HG03457 (cell line): ENCODE data around the gene MSH2.

Source experiments
- ATAC-seq: cut with Tn5 transposase; IDR thresholded peaks from one replicate; pipeline ENCODE4 v1.9.1; 2021; ENCODE audit warnings: moderate number of reproducible peaks; ENCODE audit not compliant: unreplicated experiment

The MSH2 gene

DNA sequence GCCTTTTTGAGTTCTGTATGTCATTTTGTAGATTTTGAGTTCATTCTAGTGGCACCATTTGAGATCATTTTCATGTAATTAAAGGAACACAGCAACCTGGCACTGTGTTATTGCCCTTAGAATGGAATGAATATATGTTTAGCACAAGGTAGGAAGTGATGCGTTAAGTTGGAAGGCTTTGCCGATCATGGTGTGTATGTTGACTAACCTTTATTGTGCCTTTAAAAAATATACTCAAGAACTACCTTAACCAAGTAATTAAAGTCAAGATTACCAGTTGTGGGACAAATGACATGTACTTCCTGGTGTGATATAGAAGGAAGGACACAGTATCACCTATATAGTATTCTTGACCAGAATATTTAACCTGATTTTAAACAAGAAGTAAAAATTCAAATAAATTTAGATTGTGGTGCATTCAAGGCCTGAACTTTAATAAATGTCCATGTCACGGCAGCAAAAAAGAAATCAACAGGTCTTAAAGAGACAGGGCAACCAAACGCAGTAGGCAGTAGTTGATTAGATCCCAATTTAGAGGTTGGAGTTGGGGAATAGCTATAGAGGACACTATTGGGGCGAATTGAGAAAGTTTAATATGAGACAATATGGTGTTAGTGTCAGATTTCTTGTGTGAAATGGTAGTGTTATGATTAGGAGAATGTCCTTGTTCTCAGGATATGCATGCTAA, 68.6 kb downstream of the MSH2 start:
- no peak for ATAC-seq

DNA sequence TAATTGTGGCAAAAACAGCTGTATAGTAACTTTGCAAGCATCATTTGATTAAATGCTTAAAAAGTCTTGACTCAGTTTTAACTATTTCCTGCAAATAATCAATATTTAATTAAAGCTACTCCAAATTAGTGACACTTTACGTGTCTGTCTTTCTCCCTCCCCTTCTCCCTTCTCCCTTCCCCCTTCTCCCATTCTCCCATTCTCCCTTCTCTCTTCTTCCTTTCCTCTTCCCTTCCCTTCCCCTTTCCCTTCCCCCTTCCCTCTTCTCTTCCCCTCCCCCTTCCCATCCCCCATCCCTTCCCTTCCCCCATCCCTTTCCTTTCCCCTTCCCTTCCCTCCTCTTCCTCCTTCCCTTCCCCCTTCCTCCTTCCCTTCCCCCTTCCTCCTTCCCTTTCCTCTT, 76.9 kb downstream of the MSH2 start:
- no peak for ATAC-seq

DNA sequence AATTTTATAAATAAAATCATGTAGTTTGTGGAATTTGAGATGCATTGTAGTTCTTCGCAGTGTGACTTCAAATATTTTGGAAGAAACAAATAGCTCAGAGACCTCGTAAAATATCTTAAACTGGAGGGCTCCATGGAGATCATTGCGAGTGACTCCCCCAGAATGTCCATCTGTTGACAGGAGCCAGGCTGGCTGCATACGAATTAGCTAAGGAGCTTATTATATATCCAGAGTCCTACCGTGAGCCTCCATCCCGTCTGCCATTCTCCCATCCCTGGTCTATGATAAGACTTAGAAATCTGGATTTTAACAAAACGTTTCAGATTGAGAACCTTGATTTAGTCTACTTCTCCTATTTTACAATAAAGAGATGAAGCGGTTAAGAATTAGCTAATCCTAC, 80.2 kb downstream of the MSH2 start:
- ATAC-seq = no peak

DNA sequence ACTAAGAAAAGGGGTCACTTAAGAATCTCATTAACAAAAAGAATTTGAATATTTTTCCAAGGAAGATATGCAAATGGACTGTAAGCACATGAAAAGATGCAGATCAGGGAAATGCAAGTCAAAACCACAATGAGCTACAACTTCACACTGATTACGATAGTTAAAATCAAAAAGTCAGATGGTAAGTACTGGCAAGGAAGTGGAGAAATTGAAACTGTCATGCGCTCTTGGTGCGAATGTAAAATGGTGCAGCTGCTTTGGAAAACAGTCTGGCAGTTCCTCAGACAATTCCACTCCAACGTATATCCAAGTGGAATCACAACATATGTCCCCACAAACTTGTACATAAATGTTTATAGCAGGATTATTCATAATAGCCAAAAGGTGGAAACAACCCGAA, 81.4 kb downstream of the MSH2 start:
- no peak for ATAC-seq

DNA sequence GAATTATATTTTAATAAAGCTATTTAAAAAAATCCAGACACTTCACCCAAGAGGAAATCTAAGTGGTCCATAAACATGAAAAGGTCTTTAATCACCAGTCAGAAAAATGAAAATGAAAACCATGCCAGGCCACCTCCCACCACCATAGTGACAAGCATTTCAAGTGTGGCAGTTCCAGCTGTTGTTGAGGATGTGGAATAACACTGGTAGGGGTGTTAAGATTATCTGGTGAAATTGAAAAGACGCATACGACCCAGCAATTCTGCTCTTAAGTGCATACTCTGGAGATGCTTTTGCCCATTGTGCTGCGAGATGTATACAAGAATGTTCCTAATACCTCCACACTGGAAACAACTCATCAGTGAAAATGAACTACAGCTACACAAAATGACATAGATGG, 82.2 kb downstream of the MSH2 start:
- no peak for ATAC-seq

DNA sequence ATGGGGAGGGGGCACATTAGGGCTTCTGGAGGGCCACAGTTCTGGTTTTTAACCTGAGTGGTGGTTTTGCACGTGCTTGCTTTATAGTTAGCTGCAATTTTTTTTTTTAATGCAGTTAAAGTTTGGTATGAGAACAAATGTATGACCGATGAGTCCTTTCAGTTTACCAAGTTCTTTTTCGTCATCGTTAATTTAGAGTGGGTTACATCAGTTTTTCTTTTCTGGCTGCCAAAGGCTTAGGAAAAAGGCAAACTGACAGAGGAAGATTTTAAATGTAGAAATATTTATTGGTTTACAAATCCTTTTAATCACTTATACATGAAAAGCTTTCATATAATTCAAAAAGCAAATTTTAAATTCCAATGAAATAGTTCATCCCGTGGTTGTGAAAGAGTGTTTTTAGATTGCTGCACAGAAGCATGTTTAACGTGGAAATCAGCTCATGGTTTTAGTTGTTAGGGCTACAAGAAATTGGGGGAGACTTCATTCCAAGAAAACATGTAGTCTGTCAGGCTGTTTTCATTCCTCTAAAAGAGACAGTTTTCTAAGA, 82.9 kb downstream of the MSH2 start:
- ATAC-seq = no peak

DNA sequence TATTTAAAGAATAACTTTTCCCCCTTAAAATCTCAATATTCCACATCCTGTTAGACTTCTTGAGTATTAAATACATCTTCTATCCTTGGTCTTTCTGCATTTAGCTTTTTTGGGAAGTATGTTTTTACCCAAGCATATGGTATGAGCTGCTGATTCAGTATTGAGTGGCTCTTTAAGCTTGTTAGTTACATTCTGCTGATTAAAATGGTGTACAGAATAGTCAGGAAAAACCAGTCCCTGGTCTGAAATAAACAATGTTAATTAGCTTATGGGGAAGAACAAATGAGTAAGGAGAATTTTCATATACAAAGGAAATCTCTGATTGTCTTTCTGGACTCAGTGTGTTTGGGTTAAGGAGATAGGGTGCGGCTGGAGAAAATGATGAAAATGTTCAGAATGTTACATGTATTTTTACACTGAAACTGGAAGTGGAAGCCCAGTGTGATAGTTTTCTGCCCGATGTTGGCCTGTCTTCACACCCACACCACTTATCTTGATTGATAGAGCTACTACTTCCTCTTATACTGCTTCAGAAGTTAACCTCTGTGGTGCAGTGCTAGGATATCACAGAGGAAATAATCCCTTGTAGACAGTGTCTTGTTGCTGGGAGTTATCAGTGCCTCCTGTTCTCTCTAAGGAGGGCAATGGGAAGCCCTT, 84.0 kb downstream of the MSH2 start:
- no peak for ATAC-seq

DNA sequence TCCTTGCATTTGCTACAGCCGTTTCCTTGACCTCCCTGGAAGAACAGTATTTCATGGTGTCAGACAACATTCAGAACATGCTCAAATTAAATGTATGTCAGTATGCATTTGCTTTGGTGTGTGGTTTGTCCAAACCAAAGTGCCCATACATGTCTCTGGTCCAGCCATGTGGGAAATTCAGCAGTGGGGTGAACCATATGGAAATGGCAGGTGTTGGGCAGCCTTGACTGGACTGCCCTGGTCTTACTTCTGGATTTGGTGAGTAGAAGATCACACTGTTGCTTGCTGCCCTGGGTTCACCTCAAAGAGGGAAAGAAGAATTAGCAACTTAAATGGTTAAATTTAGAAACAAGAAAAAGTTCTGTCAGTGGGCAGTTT, 84.5 kb downstream of the MSH2 start:
- no peak for ATAC-seq

DNA sequence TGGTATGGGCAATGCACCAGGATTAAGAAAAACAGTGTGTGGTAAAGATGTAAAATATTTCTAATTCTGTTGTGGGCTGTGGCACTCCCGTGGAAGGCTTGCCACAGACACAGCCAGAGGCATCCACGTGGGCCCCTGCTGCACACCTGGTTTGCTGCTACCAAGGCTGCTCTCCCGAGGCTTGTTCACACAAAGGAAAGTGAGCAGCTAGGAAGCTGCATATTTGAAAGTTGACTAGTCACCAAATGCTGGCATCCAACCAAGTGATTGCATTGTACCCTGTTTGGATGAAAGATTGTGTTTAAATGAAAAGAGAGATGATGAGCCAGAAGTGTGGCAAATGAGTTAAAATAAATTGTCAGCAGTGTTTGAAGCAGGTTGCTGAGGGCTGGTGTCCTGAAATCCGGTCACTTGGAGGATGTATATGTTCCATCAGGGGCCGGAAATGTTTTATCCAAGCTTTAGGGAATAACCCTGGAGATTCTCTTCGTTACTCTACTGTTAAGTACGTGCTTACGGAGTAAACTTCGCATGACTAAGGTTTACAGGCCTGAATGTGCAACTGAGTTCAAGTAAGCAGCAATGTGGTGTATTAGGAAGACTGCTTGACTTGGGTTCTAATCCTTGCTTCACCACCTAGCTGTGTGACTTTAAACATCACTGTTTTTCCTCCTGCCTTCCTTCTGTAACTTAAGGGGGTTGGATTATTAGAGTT, 86.1 kb downstream of the MSH2 start:
- no peak for ATAC-seq

DNA sequence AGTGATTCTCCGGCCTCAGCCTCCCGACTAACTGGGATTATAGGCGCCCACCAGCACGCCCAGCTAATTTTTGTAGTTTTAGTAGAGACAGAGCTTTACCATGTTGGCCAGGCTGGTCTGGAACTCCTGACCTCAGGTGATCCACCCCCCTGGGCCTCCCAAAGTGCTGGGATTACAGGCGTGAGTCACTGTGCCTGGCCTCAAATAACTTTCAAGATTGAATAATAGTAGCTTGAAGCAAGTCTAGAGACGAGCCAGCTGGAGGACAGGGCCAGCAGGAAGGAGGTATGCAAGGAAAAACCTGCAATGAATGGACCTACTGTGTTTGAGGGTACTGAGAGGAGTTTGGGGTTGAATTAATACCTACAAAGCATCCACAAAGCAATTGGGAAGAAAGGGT, 87.5 kb downstream of the MSH2 start:
- ATAC-seq = no peak

DNA sequence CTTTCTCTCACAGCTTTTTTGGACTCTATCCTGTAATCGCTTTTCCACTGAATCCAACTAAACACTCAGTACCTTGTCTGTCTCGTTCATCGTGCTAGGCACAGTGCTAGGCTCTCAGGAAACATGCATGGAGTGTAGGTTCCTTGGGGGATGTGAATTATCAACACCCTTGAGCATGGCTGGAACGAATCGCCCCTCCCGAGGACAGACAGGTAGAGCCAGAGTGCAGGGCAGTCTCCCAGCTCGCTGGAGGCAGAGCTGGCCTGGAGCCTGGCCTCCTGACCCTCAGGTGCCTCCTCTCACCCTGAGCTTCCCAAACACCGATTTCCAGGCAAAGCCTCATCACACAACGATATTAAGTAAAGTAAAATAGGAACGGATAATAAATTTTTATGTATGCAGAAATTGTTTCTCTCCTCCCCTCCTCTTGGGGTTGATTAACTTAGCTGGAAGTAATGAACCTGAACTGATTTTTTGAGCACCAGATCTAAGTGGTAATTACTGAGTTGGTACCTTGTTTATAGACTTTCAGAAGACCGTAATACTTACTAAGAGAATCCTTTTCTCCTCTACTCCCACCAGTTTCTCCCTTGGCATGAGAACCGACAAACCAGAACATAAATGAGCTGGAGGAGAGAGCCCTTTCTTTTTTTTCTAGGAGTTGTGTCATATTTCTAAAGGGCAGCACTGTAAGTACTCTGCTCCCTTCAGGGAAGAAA, 90.5 kb downstream of the MSH2 start:
- ATAC-seq = no peak

DNA sequence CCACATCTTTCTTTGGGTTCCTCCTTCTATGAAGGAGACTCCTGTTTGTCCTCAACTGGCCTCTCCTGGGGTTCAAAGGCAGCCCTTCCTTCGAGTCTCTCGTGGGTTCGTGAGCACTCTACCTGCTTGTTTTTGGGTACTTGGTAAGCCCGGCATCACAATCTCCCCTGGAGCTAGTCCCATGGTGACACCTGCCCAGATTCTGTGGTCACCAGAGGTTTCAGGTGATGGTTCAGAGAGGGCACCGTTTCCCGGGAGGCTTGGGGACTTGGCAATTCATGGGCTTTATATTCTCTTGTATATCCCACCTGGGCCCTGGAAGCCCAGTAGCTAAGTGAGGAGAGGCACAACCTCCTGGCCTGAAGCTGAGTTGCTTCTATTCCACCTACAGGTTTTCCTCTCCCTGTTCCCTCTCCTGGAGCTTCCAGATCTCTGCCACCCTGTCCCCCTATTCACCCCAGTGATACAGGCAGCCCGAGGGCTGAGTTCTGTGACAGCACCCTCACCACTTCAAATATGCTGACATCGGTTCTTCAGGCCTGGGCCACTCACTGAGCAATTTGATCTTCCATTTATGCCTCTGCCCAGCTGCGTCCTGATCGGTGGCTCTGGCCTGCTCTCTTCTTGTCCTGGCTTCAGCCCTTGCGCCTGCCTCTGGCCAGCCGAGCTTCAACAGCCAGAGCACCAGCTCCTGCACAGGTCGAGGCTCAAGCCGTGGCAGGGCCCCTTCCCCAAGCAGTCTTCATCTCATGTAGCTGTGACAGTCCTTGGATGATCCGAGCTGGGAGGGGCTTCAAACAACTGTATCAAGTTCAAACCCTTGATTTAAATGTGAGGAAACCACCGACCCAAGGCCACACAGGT, 91.5 kb downstream of the MSH2 start:
- ATAC-seq = no peak

DNA sequence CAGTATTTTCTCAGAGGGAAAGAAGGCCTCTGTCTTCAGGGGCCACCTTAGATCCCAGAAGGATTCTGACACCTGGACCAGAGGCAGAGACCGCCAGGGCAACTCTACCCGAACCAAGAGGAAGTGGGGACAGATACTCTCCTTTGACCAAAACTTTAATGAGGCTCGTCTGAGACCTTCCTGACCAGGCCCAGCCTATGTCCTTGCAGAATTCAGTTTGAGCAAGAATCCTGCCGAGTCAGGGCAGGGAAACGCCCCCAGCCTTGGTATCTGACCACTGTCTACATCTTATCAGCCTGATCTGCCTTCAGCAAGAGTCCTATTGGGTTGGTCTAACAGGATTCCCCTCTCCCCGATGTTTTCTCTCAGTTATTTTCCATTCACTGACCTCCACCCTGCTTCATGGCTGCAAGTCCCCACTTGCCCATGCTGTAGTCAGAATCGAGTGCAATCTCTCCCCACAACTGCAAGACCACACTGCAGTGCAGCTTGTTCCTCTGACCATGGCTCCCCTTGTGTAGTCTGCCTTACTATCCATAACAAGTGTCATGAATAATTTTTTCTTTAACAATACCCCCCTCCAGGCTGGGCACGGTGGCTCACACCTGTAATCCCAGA, 95.0 kb downstream of the MSH2 start:
- ATAC-seq = no peak

DNA sequence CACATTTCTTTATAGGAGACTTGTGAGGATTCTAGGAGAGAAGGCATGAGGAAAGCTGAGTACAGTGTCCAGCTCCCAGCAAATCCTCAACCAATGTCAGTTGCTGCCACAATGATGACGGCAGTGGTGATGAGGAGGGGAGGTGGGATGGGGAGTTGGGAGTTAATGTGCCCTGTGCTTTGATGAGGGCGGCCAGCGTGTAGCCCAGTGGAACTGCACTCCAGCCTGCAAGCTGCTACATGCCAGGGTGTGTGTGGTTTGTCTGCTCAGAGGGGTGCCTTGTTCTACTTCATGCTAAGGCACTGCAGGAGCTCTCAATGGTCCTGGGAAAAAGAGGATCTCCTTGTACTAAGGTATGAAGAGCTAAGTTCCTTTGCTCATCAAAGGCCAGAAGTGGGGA, 96.1 kb downstream of the MSH2 start:
- no peak for ATAC-seq

DNA sequence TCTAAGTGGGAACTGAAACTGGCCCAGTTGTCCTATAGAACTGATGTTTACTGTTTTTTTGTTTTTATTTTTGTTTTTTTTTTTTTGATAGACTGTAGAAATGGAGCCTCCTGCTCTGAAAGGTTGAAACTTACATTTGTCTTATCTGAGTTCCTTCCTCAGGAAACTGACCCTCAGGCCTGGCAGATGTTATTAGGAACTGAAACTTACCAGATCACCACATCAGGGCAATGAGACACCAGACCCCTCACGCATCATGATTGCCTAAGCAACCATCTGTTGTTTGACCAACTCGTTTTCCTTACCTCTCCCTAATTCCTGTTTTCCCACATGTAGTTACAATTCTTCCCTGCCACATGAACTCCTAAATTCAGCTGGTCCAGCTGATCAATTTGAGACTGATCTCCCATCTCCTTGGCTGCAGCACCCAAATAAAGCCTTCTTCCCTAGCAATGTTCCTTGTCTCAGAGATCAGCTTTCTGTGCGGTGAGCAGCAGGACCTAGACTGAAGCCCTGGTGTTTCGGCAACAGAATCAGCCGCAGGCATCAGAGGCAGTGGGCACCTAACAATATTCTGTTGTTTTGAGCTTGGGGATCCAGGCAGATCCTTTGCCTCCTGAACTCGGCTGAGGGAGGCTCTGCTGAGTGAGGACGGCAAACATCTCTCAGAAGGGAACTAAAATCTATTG, 96.8 kb downstream of the MSH2 start:
- ATAC-seq = no peak

DNA sequence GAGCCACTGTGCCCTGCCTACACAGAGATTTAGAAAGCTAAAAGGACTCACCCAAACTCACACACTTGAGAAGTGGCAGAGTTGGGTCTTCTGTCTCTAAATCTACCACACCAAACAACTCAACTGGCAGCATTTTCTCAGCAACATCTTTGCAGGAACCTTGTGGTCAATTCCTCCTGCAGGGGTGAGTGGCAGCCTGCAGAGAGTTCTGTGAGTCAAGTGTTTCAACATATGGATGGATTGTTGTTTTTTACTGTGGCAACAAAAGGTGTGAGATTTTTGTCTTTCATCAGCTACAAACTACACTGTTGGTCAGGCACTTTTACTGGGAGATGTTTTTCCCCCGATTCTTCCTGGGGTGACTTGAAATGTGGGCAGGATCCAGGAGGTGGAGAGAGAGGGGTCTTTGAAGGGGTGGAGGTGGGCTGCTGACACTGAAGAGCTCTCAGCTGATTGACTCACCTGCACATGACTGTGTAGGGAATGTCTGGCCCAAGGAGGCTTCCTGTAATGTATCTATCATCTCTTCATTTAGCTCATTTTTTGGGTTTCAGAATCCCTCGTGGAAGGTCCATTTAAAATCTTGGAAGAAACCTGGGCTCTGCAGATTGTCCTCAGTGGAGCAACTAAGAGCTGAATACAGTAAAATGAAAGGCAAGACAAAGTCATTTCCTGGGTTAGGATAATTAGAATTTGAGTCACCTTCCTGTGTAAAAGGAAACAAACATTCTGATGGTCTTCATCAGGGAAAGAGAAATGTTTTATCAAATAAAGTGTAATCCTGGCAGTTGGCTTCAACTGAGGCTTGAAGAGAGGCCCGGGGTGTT, 98.6 kb downstream of the MSH2 start:
- no peak for ATAC-seq

DNA sequence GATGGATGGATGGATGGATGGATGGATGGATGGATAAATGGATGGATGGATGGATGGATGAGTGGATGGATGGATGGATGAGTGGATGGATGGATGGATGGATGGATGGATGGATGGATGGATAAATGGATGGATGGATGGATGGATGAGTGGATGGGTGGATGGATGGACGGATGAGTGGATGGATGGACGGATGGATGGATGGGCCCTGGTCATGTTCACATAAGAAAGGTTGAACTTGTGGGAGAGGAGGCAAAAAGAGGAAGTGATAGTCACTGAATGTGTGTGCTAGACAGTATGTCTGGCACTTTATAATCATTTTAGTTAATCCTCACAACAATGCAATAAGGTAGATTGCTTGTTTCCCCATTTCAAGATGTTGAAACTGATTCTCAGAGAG, 99.5 kb downstream of the MSH2 start:
- peak; percentile 66 for ATAC-seq

DNA sequence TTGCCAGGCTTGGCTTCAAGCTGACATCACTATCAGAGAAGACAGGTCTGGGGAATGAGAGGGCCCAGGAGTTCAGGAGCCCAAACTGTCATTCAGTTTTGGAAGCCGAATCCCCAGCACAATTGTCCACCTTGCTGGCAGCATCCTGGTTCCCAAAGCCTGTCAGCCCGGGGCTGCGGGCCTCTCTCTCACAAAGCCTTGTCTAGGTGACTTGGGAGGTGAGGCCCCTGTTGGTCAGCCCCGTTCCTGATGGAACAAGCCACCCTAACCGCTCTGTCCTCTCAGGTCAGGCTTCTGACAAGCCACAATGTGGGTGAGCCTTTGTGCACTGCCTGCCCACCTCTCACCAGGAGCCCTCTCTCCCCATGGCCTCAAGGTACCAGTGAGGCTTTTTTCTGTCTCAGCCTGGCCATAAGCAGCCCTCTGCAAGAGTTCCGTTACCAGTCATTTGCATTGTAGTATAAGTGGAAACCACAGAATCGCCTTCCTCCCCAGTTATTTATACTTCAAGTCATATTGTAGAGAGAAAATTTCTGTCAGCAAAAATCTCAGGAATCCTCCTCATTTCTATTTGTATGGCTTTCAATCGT, 100.6 kb downstream of the MSH2 start:
- no peak for ATAC-seq
